NCI-H1105 treated with DMSO at 0.1 percent for 48 hours (cell line): Measurements from ENCODE around the gene CD4.

Experiments
- DNase-seq: peaks from one replicate; lab custom pipeline; 2025; lab: John Stamatoyannopoulos, UW

Gene CD4

GRCh38 chr12:6778574-6779550 is 10.5 kb upstream of the CD4 start:
- peak; percentile 92 for DNase-seq

GRCh38 chr12:6779708-6780432 is 9.5 kb upstream of the CD4 start:
- no peak for DNase-seq

GRCh38 chr12:6780573-6780972 is 8.8 kb upstream of the CD4 start:
- no peak for DNase-seq

- DNase-seq: no peak
Observed at GRCh38 chr12:6782119-6782518, 7.2 kb upstream of the CD4 start.

- no peak for DNase-seq
Observed at GRCh38 chr12:6782850-6783566, 6.3 kb upstream of the CD4 start.

- DNase-seq: no peak
Observed at GRCh38 chr12:6783828-6784227, 5.5 kb upstream of the CD4 start.

- DNase-seq: no peak
Observed at GRCh38 chr12:6784296-6784695, 5.0 kb upstream of the CD4 start.

GRCh38 chr12:6784761-6785160 is 4.6 kb upstream of the CD4 start:
- no peak for DNase-seq

GRCh38 chr12:6786416-6787094 is 2.8 kb upstream of the CD4 start:
- DNase-seq: no peak

GRCh38 chr12:6787309-6787708 is 2.0 kb upstream of the CD4 start:
- DNase-seq: no peak

GRCh38 chr12:6790496-6791150 is 1.3 kb downstream of the CD4 start:
- no peak for DNase-seq

GRCh38 chr12:6791931-6792520 is 2.7 kb downstream of the CD4 start:
- DNase-seq: no peak

- no peak for DNase-seq
Observed at GRCh38 chr12:6792522-6793201, 3.3 kb downstream of the CD4 start.

GRCh38 chr12:6795088-6795487 is 5.8 kb downstream of the CD4 start:
- DNase-seq: no peak

- DNase-seq: no peak
Observed at GRCh38 chr12:6796576-6796975, 7.2 kb downstream of the CD4 start.

GRCh38 chr12:6799147-6799546 is 9.8 kb downstream of the CD4 start:
- DNase-seq: no peak

GRCh38 chr12:6807170-6807569 is 17.8 kb downstream of the CD4 start:
- DNase-seq: no peak

- DNase-seq: no peak
Observed at GRCh38 chr12:6809056-6809455, 19.7 kb downstream of the CD4 start.

- DNase-seq: no peak
Observed at GRCh38 chr12:6810758-6811157, 21.4 kb downstream of the CD4 start.

GRCh38 chr12:6813363-6813762 is 24.0 kb downstream of the CD4 start:
- DNase-seq: no peak
